ENCODE data around the gene MRPS23. TPM values are rescaled to one million over a fixed set of nuclear protein-coding genes. Genes with fewer than 3 reads are reported as not detected.

Gene MRPS23
- total and polyA plus RNA-seq, 2 of the 13 experiments (the other 11 are each of a cell fraction or from before 2014, with no cell fraction given): 63.2 to 181 TPM

GRCh38 chr17:57838453-57838852 lies 11.4 kb downstream of the MRPS23 start (continued):
- TF ChIP-seq GFI1 (CRISPR knock-in tag; IDR thresholded peaks at IDR 0.05; ENCODE audit: borderline replicate concordance) (peak; percentile 54; the same call in 1 of the 2 replicates), RARG (CRISPR knock-in tag; IDR thresholded peaks at IDR 0.05; ENCODE audit: low read depth) (no peak), DR1 (CRISPR knock-in tag; IDR thresholded peaks at IDR 0.05) (no peak), RARA (CRISPR knock-in tag; IDR thresholded peaks at IDR 0.05) (peak; percentile 74), ZSCAN31 (CRISPR knock-in tag; IDR thresholded peaks at IDR 0.05; ENCODE audit: low read depth) (peak; percentile 72), NFE2 (CRISPR knock-in tag; IDR thresholded peaks at IDR 0.05) (no peak), SOX6 (IDR thresholded peaks at IDR 0.05) (no peak), SOX6 (CRISPR knock-in tag; IDR thresholded peaks at IDR 0.05) (peak; percentile 98), ZNF850 (CRISPR knock-in tag; conservative IDR thresholded peaks at IDR 0.05) (no peak), RFX3 (CRISPR knock-in tag; IDR thresholded peaks at IDR 0.05) (no peak), ARID3A (IDR thresholded peaks at IDR 0.05; ENCODE audit: low read depth, low read length) (peak; percentile 75), ZNF788 (CRISPR knock-in tag; IDR thresholded peaks at IDR 0.05; ENCODE audit: borderline replicate concordance) (peak; percentile 80; the same call in 1 of the 2 replicates), SRSF9 (IDR thresholded peaks at IDR 0.05; ENCODE audit: borderline replicate concordance, insufficient read depth, low read depth, low read length, poor library complexity, severe bottlenecking) (no peak), ZNF484 (CRISPR knock-in tag; IDR thresholded peaks at IDR 0.05; ENCODE audit: borderline replicate concordance, low read depth) (no peak), NFATC3 (CRISPR knock-in tag; IDR thresholded peaks at IDR 0.05) (no peak), ZNF234 (CRISPR knock-in tag; conservative IDR thresholded peaks at IDR 0.05) (no peak), HOXA5 (CRISPR knock-in tag; IDR thresholded peaks at IDR 0.05) (no peak), PAF1 (CRISPR knock-in tag; IDR thresholded peaks at IDR 0.05) (no peak), ZNF530 (CRISPR knock-in tag; IDR thresholded peaks at IDR 0.05; ENCODE audit: low read depth) (no peak), ZNF136 (CRISPR knock-in tag; IDR thresholded peaks at IDR 0.05; ENCODE audit: low read depth) (0 out of 2 replicates have a peak, but pooled peaks have one; percentile 8), HOXA9 (CRISPR knock-in tag; IDR thresholded peaks at IDR 0.05; ENCODE audit: borderline replicate concordance) (no peak), REL (CRISPR knock-in tag; conservative IDR thresholded peaks at IDR 0.05) (no peak)
- TF ChIP-seq, protein P1, sequence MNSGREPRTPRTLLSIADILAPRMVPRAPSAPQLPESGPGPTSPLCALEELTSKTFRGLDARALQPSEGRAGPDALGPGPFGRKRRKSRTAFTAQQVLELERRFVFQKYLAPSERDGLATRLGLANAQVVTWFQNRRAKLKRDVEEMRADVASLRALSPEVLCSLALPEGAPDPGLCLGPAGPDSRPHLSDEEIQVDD (CRISPR knock-in tag; IDR thresholded peaks at IDR 0.05; ENCODE audit: borderline replicate concordance): no peak
- TF ChIP-seq, protein P2, sequence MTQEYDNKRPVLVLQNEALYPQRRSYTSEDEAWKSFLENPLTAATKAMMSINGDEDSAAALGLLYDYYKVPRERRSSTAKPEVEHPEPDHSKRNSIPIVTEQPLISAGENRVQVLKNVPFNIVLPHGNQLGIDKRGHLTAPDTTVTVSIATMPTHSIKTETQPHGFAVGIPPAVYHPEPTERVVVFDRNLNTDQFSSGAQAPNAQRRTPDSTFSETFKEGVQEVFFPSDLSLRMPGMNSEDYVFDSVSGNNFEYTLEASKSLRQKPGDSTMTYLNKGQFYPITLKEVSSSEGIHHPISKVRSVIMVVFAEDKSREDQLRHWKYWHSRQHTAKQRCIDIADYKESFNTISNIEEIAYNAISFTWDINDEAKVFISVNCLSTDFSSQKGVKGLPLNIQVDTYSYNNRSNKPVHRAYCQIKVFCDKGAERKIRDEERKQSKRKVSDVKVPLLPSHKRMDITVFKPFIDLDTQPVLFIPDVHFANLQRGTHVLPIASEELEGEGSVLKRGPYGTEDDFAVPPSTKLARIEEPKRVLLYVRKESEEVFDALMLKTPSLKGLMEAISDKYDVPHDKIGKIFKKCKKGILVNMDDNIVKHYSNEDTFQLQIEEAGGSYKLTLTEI (CRISPR knock-in tag; conservative IDR thresholded peaks at IDR 0.05): no peak
- TF ChIP-seq, protein P3, sequence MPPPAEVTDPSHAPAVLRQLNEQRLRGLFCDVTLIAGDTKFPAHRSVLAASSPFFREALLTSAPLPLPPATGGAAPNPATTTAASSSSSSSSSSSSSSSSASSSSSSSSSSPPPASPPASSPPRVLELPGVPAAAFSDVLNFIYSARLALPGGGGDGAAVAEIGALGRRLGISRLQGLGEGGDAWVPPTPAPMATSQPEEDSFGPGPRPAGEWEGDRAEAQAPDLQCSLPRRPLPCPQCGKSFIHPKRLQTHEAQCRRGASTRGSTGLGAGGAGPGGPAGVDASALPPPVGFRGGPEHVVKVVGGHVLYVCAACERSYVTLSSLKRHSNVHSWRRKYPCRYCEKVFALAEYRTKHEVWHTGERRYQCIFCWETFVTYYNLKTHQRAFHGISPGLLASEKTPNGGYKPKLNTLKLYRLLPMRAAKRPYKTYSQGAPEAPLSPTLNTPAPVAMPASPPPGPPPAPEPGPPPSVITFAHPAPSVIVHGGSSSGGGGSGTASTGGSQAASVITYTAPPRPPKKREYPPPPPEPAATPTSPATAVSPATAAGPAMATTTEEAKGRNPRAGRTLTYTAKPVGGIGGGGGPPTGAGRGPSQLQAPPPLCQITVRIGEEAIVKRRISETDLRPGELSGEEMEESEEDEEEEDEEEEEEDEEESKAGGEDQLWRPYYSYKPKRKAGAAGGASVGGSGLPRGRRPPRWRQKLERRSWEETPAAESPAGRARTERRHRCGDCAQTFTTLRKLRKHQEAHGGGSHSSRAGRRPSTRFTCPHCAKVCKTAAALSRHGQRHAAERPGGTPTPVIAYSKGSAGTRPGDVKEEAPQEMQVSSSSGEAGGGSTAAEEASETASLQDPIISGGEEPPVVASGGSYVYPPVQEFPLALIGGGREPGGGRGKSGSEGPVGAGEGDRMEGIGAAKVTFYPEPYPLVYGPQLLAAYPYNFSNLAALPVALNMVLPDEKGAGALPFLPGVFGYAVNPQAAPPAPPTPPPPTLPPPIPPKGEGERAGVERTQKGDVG (CRISPR knock-in tag; IDR thresholded peaks at IDR 0.05; ENCODE audit: borderline replicate concordance): no peak

All from HepG2 (cell line).